A549 (cell line): Measurements from ENCODE around the gene GPR142.
A peak's percentile ranks its signal among the peaks of the same experiment; 100 is the strongest.

Source experiments
- CEBPB ChIP-seq, 2 experiments: fragments of >200 bp in 1 of 2; sonication (Bioruptor Twin) in 1 of 2; formaldehyde crosslinking in 1 of 2; IDR thresholded peaks; 2 replicates each; pipeline ENCODE4 v1.6.1; 2012 to 2016
- CTCF ChIP-seq: fragments of >200 bp; sonication (Bioruptor Twin); formaldehyde crosslinking; IDR thresholded peaks from 3 replicates; pipeline ENCODE4 v1.5.1; 2016
- ESRRA ChIP-seq: fragments of 150-350 bp; IDR thresholded peaks from 2 replicates; pipeline ENCODE4 v1.6.1; 2014; ENCODE audit warnings: mild to moderate bottlenecking, low read length, borderline replicate concordance
- FOSL2 ChIP-seq, 2 experiments: fragments of 450-650 bp in 1 of 2; fragments of >200 bp in 1 of 2; sonication (Bioruptor Twin) in 1 of 2; formaldehyde crosslinking; IDR thresholded peaks; 2 replicates each; pipeline versions ENCODE4 v1.5.0 to v1.6.1; 2016 to 2020; ENCODE audit warnings: mild to moderate bottlenecking in 1 of 2, moderate library complexity in 1 of 2
- MYC ChIP-seq: IDR thresholded peaks from 2 replicates; pipeline ENCODE4 v1.6.1; 2012; ENCODE audit warnings: mild to moderate bottlenecking, inconsistent platforms, low read length, improper control_type of control experiment, borderline replicate concordance
- NPAS2 ChIP-seq: fragments of 250-450 bp; sonication (Bioruptor Pico); IDR thresholded peaks from 2 replicates; pipeline ENCODE4 v1.8.0; 2022; ENCODE audit warnings: mild to moderate bottlenecking, moderate library complexity, borderline replicate concordance
- PHF8 ChIP-seq: fragments of 200-600 bp; sonication (generic); IDR thresholded peaks from 2 replicates; pipeline ENCODE4 v1.6.1; 2016; ENCODE audit warnings: low read depth, mild to moderate bottlenecking, antibody characterized with exemption, moderate library complexity, borderline replicate concordance
- POLR2A ChIP-seq: IDR thresholded peaks from 2 replicates; pipeline ENCODE4 v1.6.1; 2012; ENCODE audit warnings: mild to moderate bottlenecking, low read length
- RCOR1 ChIP-seq: fragments of 150-350 bp; IDR thresholded peaks from 2 replicates; pipeline ENCODE4 v1.6.1; 2014; ENCODE audit warnings: antibody characterized with exemption, low read length, low read depth
- REST ChIP-seq: fragments of 200-600 bp; sonication (generic); IDR thresholded peaks from 2 replicates; pipeline ENCODE4 v1.6.1; 2016; ENCODE audit warnings: antibody characterized with exemption, mild to moderate bottlenecking, moderate library complexity

GRCh38 chr17:74351552-74352210 lies 15.6 kb upstream of the GPR142 start:
- no peak for TF ChIP-seq RCOR1
- TF ChIP-seq CEBPB (IDR thresholded peaks at IDR 0.05), result no peak
- TF ChIP-seq POLR2A, result no peak
- peak; percentile 26; the same call in 2 of the 3 replicates for TF ChIP-seq CTCF
- no peak for TF ChIP-seq MYC
- no peak for TF ChIP-seq FOSL2 (IDR thresholded peaks at IDR 0.05)
- no peak for TF ChIP-seq FOSL2 (CRISPR knock-in tag; IDR thresholded peaks at IDR 0.05)
- TF ChIP-seq PHF8, result no peak
- TF ChIP-seq ESRRA, result no peak
- no peak for TF ChIP-seq NPAS2 (CRISPR knock-in tag)
- TF ChIP-seq REST, result no peak
